DMS 273 treated with DMSO at 0.1 percent for 48 hours (cell line): Measurements from ENCODE around the gene CLTC.

Experiments
- DNase-seq: peaks from one replicate; lab custom pipeline; 2025; lab: John Stamatoyannopoulos, UW

The CLTC gene

DNA sequence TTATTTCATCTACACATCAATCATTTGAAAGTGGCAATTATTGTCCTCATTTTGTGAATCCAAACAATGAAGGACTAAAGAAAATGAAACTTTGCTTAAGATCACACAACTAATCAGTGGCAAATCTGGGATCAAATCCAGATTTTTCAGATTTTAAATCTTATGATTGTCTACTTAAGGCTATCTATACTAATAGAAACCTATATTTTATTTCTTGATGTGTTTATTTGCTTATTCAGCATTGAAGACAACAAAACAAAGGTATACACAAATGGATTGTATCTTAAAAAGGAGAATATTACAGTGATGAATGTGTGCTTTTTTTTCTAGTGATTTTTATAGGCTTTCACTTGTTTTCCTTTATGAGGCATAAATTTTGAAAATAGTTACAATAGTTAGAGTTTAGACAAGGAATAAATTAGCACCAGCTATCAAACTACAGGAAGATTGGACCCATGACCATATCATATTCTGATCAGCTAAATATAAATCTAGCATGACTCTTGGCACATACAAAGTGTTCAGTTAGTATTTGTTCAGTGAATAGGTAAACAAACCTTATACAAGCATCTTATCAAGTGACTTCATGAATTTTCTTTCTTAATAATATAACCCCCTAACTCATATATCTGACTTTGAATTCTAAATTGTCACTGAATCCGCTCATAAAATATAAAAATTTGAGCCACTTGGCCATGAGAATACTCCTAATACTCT lies 108.3 kb downstream of the CLTC start:
- no peak for DNase-seq

DNA sequence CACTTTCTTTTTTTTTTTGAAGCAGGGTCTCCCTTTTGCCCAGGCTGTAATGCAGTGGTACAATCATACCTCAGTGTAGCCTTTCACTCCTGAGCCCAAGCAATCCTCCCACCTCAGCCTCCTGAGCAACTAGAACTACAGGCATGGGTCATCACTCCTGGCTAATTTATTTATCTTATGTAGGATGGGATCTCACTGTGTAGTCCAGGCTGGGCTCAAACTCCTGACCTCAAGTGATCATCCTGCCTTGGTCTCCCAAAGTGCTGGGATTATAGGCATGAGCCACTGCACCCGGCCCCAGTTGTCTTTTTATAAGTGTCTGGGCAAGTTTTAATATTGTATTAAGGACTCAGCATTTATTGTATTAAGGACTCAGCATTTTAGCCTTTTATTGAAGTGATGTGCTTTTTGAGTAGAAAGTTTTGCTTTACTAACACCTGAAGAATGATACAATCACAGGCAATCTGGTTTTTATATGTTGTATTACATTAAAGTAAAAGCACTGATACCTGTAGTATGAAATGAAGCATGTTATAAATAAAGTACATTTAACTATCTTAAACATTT lies 110.7 kb downstream of the CLTC start:
- DNase-seq = no peak

DNA sequence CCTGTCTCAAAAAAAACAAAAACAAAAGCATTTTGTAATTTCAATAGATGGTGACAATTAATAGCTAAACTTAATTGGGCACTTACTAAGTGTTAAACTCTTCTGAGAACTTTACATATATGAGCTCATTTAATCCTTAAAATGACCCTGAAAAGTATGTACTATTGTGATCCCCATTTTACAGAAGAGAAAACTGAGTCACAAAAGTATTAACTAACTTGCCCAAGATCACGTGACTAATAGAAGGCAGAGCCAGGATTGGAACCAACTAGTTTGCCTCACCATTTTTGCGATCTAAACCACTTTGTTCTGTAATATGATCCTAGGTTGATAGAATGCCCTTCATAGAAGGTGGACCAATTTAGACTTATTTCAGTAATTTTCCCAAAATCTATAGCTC lies 114.0 kb downstream of the CLTC start:
- DNase-seq = no peak

DNA sequence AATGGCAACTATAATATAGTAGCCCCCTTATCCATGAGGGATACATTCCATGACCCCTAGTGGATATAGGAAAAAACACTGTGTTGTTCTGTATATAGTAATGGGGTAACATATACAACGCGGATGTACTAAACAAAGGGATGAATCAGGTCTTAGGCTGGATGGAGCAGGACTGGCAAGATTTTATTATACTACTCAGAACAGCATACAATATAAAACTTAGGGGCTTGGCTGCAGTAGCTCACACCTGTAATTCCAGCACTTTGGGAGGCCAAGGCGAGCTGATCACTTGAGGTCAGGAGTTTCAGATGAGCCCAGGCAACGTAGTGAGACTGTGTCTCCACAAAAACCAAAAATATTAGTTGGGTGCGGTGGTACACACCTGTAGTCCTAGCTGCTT lies 114.5 kb downstream of the CLTC start:
- DNase-seq = no peak

DNA sequence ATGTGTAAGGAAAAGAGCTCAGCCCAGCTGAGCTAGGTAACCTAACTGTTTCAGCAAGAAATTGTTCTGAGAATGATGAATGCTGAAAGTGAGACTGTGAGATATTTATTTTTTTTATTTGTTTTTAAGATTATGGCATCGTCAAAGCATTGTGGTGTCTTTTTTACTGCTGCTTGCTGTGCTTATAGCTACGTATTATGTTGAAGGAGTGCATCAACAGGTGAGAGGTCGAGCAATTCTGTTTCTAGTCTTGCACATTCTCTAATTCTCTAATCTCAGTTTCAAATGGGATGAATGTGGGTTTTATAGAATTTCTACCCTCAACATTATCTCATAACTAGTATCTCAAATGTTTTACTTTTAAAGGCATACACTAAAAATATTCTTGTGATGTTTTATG lies 117.6 kb downstream of the CLTC start:
- DNase-seq = no peak

DNA sequence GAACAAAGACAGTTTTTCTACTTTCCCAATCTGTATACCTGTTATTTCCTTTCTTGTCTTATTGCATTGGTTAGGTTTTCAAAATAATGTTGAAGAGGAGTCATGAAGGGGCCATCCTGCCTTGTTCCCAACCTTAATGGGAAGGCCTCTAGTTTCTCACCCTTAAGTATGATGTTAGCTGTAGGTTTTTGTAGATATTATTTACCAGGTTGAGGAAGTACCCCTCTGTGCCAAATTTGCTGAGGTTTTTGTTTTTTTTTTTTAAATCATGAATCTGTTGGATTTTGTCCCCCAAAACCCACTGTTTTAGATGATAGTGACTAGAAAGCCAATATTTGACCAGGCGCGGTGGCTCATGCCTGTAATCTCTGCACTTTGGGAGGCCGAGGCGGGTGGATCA lies 124.1 kb downstream of the CLTC start:
- DNase-seq = no peak

DNA sequence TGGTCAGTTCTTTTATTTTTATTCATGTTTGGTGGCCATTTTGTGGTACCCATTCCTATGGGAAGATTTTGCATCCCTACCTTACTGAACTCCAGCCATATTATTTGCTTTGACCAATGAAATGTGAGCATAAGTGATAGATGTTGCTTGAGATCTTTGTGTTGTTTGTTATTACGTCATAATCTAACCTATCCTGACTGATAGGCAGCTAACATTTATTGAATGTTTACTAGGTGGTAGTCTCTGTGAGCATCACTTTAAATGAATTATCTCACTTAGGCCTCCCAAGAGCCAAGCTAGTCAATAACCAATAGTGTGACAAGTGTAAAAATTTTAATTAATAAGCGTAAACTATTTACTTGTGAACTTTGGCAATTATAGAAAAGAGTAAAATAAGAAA lies 125.3 kb downstream of the CLTC start:
- DNase-seq = no peak
